GM18873 (cell line): ENCODE results near the gene LTA4H.

Experiments used
- ATAC-seq: cut with Tn5 transposase; IDR thresholded peaks from one replicate; pipeline ENCODE4 v1.9.1; 2021; ENCODE audit warnings: mild to moderate bottlenecking, moderate library complexity, moderate number of reproducible peaks; ENCODE audit not compliant: unreplicated experiment, low FRiP score

The LTA4H gene

GRCh38 chr12:95967301-95967700 lies 68.1 kb downstream of the LTA4H start:
- no peak for ATAC-seq

- no peak for ATAC-seq
Observed at GRCh38 chr12:95966287-95966870, 69.0 kb downstream of the LTA4H start.

- no peak for ATAC-seq
Observed at GRCh38 chr12:95963096-95963495, 72.3 kb downstream of the LTA4H start.

- ATAC-seq = no peak
Observed at GRCh38 chr12:95962222-95962621, 73.2 kb downstream of the LTA4H start.

GRCh38 chr12:95960241-95960640 lies 75.1 kb downstream of the LTA4H start:
- no peak for ATAC-seq

- ATAC-seq = no peak
Observed at GRCh38 chr12:95959107-95959506, 76.3 kb downstream of the LTA4H start.

GRCh38 chr12:95956557-95957145 lies 78.7 kb downstream of the LTA4H start:
- no peak for ATAC-seq

- no peak for ATAC-seq
Observed at GRCh38 chr12:95955549-95956159, 79.7 kb downstream of the LTA4H start.

GRCh38 chr12:95953000-95953399 lies 82.4 kb downstream of the LTA4H start:
- no peak for ATAC-seq

- no peak for ATAC-seq
Observed at GRCh38 chr12:95951515-95951914, 83.9 kb downstream of the LTA4H start.
